GM18867 (cell line): Measurements from ENCODE around the gene CLEC11A.
"Not testable (repeated sequence)": the region's sequence is repeated elsewhere in the genome, so short reads cannot be mapped to it uniquely, and the experiment has no call there.

Source experiments
- ATAC-seq: cut with Tn5 transposase; IDR thresholded peaks from one replicate; pipeline ENCODE4 v1.9.1; 2021; ENCODE audit warnings: mild to moderate bottlenecking, moderate library complexity; ENCODE audit not compliant: unreplicated experiment

CLEC11A gene

GRCh38 chr19:50753879-50754278, 30.7 kb downstream of the CLEC11A start:
- no peak for ATAC-seq

GRCh38 chr19:50756244-50756643, 33.1 kb downstream of the CLEC11A start:
- not testable (repeated sequence) for ATAC-seq

DNA sequence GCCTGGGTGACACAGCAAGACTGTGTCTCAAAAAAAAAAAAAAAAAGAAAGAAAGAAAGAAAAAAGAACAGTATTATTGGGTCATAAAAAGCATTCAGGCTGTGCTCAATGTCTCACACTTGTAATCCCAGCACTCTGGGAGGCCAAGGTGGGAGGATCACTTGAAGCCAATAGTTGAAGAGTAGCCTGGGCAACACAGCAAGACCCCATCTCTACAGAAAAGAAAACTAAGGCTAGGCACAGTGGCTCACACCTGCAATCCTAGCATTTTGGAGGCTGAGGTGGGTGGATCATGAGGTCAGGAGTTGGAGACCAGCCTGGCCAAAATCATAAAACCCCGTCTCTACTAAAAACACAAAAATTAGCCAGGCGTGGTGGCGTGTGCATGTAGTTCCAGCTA, 34.5 kb downstream of the CLEC11A start:
- ATAC-seq = not testable (repeated sequence)

GRCh38 chr19:50759076-50759475, 35.9 kb downstream of the CLEC11A start:
- ATAC-seq = not testable (repeated sequence)

GRCh38 chr19:50759886-50760285, 36.7 kb downstream of the CLEC11A start:
- ATAC-seq = no peak

DNA sequence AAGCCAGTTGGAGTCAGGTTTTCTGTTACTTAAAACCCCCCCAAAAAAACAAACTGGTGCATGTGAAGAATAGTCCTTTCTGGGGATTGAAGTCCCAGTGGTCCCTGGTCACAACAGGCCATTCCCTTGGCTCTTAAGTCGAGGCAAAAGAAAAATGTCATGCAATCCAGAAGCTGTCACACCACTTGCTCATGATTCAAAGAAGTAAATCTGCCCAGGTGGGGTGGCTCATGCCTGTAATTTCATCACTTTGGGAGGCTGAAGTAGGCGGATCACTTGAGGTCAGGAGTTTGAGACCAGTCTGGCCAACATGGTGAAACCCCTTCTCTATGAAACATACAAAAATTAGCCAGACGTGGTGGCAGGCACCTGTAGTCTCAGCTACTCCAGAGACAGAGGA, 38.3 kb downstream of the CLEC11A start:
- not testable (repeated sequence) for ATAC-seq

- ATAC-seq = not testable (repeated sequence)
Observed at GRCh38 chr19:50763521-50763920, 40.4 kb downstream of the CLEC11A start.

DNA sequence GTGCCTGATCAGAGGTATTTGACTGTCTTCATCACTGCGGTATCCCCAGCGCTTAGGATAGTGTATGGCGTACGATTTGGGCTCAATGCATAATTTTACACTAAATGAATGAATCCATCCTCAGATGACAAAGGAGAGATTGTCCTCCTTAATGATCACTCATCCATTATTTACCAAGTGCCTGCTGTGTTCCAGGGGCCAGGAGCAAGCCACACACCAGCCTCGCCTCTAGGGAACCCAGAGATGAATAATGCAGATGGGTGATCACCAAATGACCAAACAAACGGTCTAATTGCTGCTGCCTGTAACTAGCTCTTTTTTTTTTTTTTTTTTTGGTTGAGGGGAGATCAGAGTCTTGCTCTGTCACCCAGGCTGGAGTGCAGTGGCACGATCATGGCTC, 41.2 kb downstream of the CLEC11A start:
- ATAC-seq = no peak

GRCh38 chr19:50766746-50767145, 43.6 kb downstream of the CLEC11A start:
- ATAC-seq = not testable (repeated sequence)

- ATAC-seq = not testable (repeated sequence)
Observed at GRCh38 chr19:50767263-50767662, 44.1 kb downstream of the CLEC11A start.

DNA sequence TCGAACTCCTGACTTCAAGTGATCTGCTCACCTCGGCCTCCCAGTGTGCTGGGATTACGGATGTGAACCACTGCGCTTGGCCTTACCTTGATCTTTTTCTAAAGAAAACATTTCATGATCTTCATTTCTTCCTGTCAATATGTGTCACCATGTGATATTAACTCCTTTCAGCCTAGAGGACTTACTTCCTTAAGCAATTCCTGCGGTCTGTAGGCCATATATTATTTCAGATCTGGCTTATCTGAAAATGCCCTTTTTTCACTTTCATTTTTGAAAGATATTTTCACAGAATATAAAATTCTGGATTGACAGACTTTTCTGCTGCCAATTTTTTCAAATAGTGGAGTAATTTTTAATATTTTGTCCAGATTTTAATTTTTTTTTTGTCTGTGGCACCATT, 45.1 kb downstream of the CLEC11A start:
- ATAC-seq = no peak

- not testable (repeated sequence) for ATAC-seq
Observed at GRCh38 chr19:50770164-50770563, 47.0 kb downstream of the CLEC11A start, which contains the start of gene GPR32. GPR32 (plus strand) TSS chr19:50770464; CDS start chr19:50770601, 137 bp downstream.

GRCh38 chr19:50770888-50771287, 47.7 kb downstream of the CLEC11A start:
- no peak for ATAC-seq

DNA sequence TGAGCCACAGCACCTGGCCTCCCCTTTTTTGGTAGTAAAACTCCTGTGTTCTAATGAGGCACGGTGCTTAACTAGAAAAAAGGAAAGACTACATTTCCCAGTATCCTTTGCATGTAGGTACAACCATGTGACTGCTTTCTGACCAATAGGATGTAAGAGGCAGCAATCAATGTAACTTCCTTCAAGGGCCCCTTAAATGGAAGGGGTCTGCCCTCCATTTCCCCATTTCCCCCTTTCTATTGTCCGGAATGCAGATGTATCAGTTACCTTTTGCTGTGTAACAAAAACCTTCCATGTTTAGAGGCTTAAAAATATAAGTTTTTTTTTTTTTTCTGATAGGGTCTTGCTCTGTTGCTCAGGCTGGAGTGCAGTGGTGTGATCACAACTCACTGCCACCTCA, 49.3 kb downstream of the CLEC11A start:
- ATAC-seq = no peak

GRCh38 chr19:50772912-50773311, 49.7 kb downstream of the CLEC11A start:
- ATAC-seq = not testable (repeated sequence)

DNA sequence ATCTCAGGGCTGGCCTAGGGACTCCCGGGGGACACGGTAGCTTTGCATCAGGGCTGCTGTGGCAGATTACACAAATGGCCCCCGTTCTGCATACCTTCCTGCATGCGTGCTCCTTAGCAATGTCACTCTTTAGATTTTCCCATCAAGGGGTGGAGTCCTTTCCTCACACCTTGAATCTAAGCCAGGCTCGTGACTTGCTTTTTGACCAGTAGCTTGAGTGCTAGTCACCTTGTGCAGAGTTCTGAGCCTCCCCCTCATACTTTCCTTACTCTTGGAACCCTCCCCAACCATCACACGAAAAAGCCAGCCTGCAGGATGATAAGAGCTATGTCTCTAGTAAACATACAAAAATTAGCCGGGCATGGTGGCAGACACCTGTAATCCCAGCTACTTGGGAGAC, 50.3 kb downstream of the CLEC11A start:
- ATAC-seq = not testable (repeated sequence)
